Activated CD4-positive, alpha-beta T cell treated with anti-CD3 and anti-CD28 coated beads for 36 hours (primary cell): ENCODE data around the gene PHF13. TPM values are rescaled to one million over a fixed set of nuclear protein-coding genes. Genes with fewer than 3 reads are reported as not detected.
"Not testable (repeated sequence)": the region's sequence is repeated elsewhere in the genome, so short reads cannot be mapped to it uniquely, and the experiment has no call there.

Experiments used
- ATAC-seq: fragments of 200-7000 bp; cut with Tn5 transposase; one replicate; pipeline ENCODE4 v1.10.0; 2021; ENCODE audit warnings: mild to moderate bottlenecking, moderate library complexity
- CTCF ChIA-PET: fragments of 350-600 bp; sonication (Branson Sonifier 250); formaldehyde crosslinking; loops from one replicate; lab custom pipeline; 2021; ENCODE audit warnings: antibody characterized with exemption; lab: Charles Lee
- POLR2A ChIA-PET: fragments of 350-600 bp; sonication (Branson Sonifier 250); formaldehyde crosslinking; loops from one replicate; lab custom pipeline; 2021; ENCODE audit warnings: antibody characterized with exemption, inconsistent platforms; lab: Charles Lee
- DNase-seq: peaks from one replicate; pipeline ENCODE4 v3.0.0-alpha.2; 2020
- H3K27ac Mint-ChIP-seq: one replicate; pipeline ENCODE4 v1.8.0; 2021; ENCODE audit warnings: mixed read lengths
- H3K27me3 Mint-ChIP-seq: one replicate; pipeline ENCODE4 v1.8.0; 2021; ENCODE audit warnings: mixed read lengths
- H3K36me3 Mint-ChIP-seq: one replicate; pipeline ENCODE4 v1.8.0; 2021; ENCODE audit warnings: low read depth, mixed read lengths
- H3K4me1 Mint-ChIP-seq: one replicate; pipeline ENCODE4 v1.8.0; 2021; ENCODE audit warnings: mixed read lengths
- H3K4me3 Mint-ChIP-seq: one replicate; pipeline ENCODE4 v1.8.0; 2021; ENCODE audit warnings: mild to moderate bottlenecking, moderate library complexity, mixed read lengths
- H3K9me3 Mint-ChIP-seq: one replicate; pipeline ENCODE4 v1.8.0; 2021; ENCODE audit warnings: low read depth, mixed read lengths
- intact Hi-C, 2 experiments: fragments of 100-400 bp; cut with DNase I in 1 of 2; cut with micrococcal nuclease in 1 of 2; formaldehyde crosslinking; loops; one replicate each; pipeline versions ENCODE4 v1.14.2 to v1.15.1; 2022 to 2024; cut with DNase I, micrococcal nuclease
- total RNA-seq, 2 experiments: library from RNA; stranded (reverse); gene quantifications; one replicate each; pipeline ENCODE4 v1.2.3, GENCODE V29; 2021

PHF13 gene
- total RNA-seq, 2 experiments from 2014 or later: 13.2 to 13.6 TPM

- no peak for ATAC-seq
- H3K9me3 Mint-ChIP-seq: no peaks in the 10 kb centered on the region
- ChIA-PET CTCF (interaction anchor here (0.9 kb wide), 1 partner anchor 17 kb away, joined by 5 read pairs; no protein-coding TSS in a partner anchor), POLR2A (interaction anchor here (0.6 to 0.7 kb wide), 2 partner anchors 12 to 89 kb away, joined by 3 read pairs; no protein-coding TSS in a partner anchor)
- no peaks in the 10 kb centered on the region for H3K27me3 Mint-ChIP-seq
- H3K36me3 Mint-ChIP-seq: peaks cover 37% of the 10 kb centered on the region
- no peak overlapping the region for H3K4me3 Mint-ChIP-seq
- no peak overlapping the region for H3K27ac Mint-ChIP-seq
- intact Hi-C loops: no loop called here
- peaks cover 24% of the 10 kb centered on the region for H3K4me1 Mint-ChIP-seq
- DNase-seq: no peak
Measured at GRCh38 chr1:6630027-6630426, 16.5 kb downstream of the PHF13 start.

GRCh38 chr1:6631058-6631457 lies 17.5 kb downstream of the PHF13 start:
- intact Hi-C loops: no loop called here
- Mint-ChIP-seq H3K9me3 (no peaks in the 10 kb centered on the region), H3K4me3 (no peak overlapping the region), H3K36me3 (peaks cover 43% of the 10 kb centered on the region), H3K27me3 (no peaks in the 10 kb centered on the region), H3K27ac (no peak overlapping the region), H3K4me1 (peaks cover 23% of the 10 kb centered on the region)
- CTCF ChIA-PET: no interaction called here
- ATAC-seq (no peak), DNase-seq (no peak)
- POLR2A ChIA-PET: no interaction called here

GRCh38 chr1:6632588-6633514 lies 19.3 kb downstream of the PHF13 start:
- intact Hi-C loops: no loop called here
- peaks cover 35% of the 10 kb centered on the region for H3K36me3 Mint-ChIP-seq
- ATAC-seq (no peak), DNase-seq (no peak)
- no peaks in the 10 kb centered on the region for H3K27me3 Mint-ChIP-seq
- H3K4me3 Mint-ChIP-seq: no peak overlapping the region
- ChIA-PET POLR2A (interaction anchor here (0.8 kb wide), 1 partner anchor 13 kb away, joined by 3 read pairs; no protein-coding TSS in a partner anchor), CTCF (interaction anchor here (0.9 to 1.6 kb wide), 4 partner anchors 9 to 69 kb away, joined by 3 to 4 read pairs (median 3); partner anchors contain the start of genes DNAJC11 and THAP3)
- no peaks in the 10 kb centered on the region for H3K9me3 Mint-ChIP-seq
- no peak overlapping the region for H3K27ac Mint-ChIP-seq
- H3K4me1 Mint-ChIP-seq: peaks cover 8% of the 10 kb centered on the region

DNA sequence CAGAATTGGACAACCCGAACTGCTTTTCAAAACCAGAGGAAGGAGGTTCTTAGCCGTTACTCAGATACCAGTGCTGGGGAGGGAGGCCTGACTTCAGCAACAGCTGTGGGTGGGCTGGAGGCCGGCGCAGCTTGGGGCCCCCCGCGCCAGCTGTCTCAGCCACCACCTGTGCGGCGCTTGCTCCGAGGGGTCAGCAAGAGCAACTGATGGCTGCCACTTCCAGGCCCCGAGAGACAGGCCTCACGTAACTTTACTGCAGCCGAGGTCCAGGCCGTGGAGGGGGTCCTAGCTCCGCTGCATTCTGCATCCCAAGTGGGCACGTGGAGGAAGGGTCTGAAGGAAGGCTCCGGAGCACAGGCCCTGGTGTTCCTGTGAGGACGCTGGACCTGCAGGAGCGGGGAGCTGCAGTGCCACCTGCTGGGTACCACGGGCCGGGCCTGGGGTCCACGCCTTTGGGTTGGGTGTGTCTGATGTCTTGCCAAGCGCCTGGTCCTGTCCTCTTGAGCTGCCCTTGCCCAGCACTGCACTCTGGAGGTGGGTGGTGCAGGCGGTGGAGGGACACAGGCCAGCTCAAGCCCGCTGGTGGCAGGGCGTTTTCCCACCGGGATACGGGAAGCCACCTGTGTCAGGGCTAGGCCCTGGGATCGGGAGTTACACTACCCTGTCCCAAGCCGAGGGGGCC lies 21.0 kb downstream of the PHF13 start:
- intact Hi-C loops: no loop called here
- H3K9me3 Mint-ChIP-seq: no peaks in the 10 kb centered on the region
- ChIA-PET POLR2A (interaction anchor here (0.6 to 0.7 kb wide), 2 partner anchors 135 to 388 kb away, joined by 3 to 6 read pairs; no protein-coding TSS in a partner anchor), CTCF (interaction anchor here (0.6 to 1.5 kb wide), 4 partner anchors 20 to 1685 kb away, joined by 3 to 6 read pairs (median 4); partner anchors contain the start of genes NOL9 and TAS1R1)
- DNase-seq (peak; percentile 73), ATAC-seq (peak; percentile 65)
- H3K27ac Mint-ChIP-seq: no peak overlapping the region
- no peak overlapping the region for H3K4me3 Mint-ChIP-seq
- H3K27me3 Mint-ChIP-seq: no peaks in the 10 kb centered on the region
- peaks cover 4% of the 10 kb centered on the region for H3K4me1 Mint-ChIP-seq
- peaks cover 39% of the 10 kb centered on the region for H3K36me3 Mint-ChIP-seq

DNA sequence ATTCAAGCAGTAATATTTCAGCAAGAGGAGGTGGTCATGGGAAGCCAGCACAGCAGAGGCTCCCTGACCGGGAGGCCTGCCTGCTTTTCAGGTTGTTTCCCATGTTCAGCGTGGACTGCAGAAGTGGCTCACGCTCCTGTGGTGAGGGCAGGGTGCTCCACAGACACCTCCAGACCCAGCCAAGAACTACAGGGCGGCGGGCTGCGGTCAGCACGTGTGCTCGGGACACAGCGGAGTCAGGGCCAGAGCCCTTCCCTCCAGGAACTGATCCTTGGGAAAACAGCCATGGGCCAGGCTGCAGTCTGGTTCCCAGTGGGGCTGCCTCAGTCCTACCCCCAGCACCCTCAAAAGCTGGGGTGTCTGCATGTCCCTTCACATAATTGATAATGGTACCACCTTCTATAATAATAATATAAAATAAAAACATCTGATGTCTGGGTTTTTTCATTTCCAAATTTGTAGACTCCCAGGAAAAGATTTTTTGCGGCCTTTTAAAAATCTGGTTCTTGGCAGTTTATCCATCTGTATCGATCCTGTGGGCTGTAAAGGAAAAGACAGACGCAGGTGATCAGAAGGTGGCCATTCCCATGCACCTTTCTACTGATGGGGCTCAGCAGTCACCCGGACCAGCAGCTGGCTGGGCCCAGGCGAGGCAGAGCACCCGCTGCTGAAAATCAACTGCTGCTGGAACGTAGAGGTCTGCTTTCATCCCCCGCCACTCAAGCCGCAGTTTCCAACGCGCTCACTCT lies 21.8 kb downstream of the PHF13 start:
- no peak for ATAC-seq
- H3K4me1 Mint-ChIP-seq: no peaks in the 10 kb centered on the region
- H3K9me3 Mint-ChIP-seq: no peaks in the 10 kb centered on the region
- intact Hi-C loops: no loop called here
- no peak overlapping the region for H3K4me3 Mint-ChIP-seq
- CTCF ChIA-PET: interaction anchor here (0.9 to 1.5 kb wide), 3 partner anchors 19 to 81 kb away, joined by 3 to 6 read pairs (median 5); partner anchors contain the start of genes NOL9 and TAS1R1
- no peak for DNase-seq
- H3K27me3 Mint-ChIP-seq: no peaks in the 10 kb centered on the region
- POLR2A ChIA-PET: no interaction called here
- no peak overlapping the region for H3K27ac Mint-ChIP-seq
- peaks cover 43% of the 10 kb centered on the region for H3K36me3 Mint-ChIP-seq

GRCh38 chr1:6635910-6636760 lies 22.6 kb downstream of the PHF13 start:
- POLR2A ChIA-PET: no interaction called here
- Mint-ChIP-seq H3K27ac (no peak overlapping the region), H3K36me3 (peaks cover 43% of the 10 kb centered on the region), H3K4me1 (no peaks in the 10 kb centered on the region), H3K27me3 (no peaks in the 10 kb centered on the region), H3K9me3 (no peaks in the 10 kb centered on the region), H3K4me3 (no peak overlapping the region)
- intact Hi-C loops: no loop called here
- DNase-seq (no peak), ATAC-seq (no peak)
- CTCF ChIA-PET: interaction anchor here (0.7 kb wide), 1 partner anchor 375 kb away, joined by 4 read pairs; no protein-coding TSS in a partner anchor

GRCh38 chr1:6636778-6637177 lies 23.2 kb downstream of the PHF13 start:
- H3K4me1 Mint-ChIP-seq, H3K4me3 Mint-ChIP-seq, H3K9me3 Mint-ChIP-seq, H3K27ac Mint-ChIP-seq, DNase-seq, H3K27me3 Mint-ChIP-seq, intact Hi-C loops, ATAC-seq, POLR2A ChIA-PET: not testable (repeated sequence)
- peaks cover 43% of the 10 kb centered on the region for H3K36me3 Mint-ChIP-seq
- CTCF ChIA-PET: interaction anchor here (0.7 kb wide), 1 partner anchor 375 kb away, joined by 4 read pairs; no protein-coding TSS in a partner anchor

GRCh38 chr1:6637770-6638169 lies 24.2 kb downstream of the PHF13 start:
- Mint-ChIP-seq H3K4me3 (no peak overlapping the region), H3K9me3 (no peaks in the 10 kb centered on the region), H3K36me3 (peaks cover 45% of the 10 kb centered on the region), H3K27ac (no peak overlapping the region), H3K27me3 (no peaks in the 10 kb centered on the region), H3K4me1 (no peaks in the 10 kb centered on the region)
- ChIA-PET CTCF (interaction anchor here (0.5 to 1.3 kb wide), 6 partner anchors 9 to 596 kb away, joined by 3 to 4 read pairs (median 4); no protein-coding TSS in a partner anchor), POLR2A (no interaction called here)
- DNase-seq (no peak), ATAC-seq (no peak)
- intact Hi-C loops: no loop called here

- ChIA-PET POLR2A (no interaction called here), CTCF (interaction anchor here (0.8 to 1.3 kb wide), 2 partner anchors 10 to 13 kb away, joined by 3 to 4 read pairs; no protein-coding TSS in a partner anchor)
- Mint-ChIP-seq H3K27me3 (no peaks in the 10 kb centered on the region), H3K4me1 (no peaks in the 10 kb centered on the region), H3K4me3 (no peak overlapping the region), H3K9me3 (no peaks in the 10 kb centered on the region), H3K36me3 (peaks cover 44% of the 10 kb centered on the region), H3K27ac (no peak overlapping the region)
- intact Hi-C loops: no loop called here
- DNase-seq (no peak), ATAC-seq (no peak)
Measured at GRCh38 chr1:6638226-6638625, 24.7 kb downstream of the PHF13 start.

- H3K27me3 Mint-ChIP-seq, H3K4me1 Mint-ChIP-seq, DNase-seq, POLR2A ChIA-PET, H3K9me3 Mint-ChIP-seq, intact Hi-C loops, ATAC-seq, H3K27ac Mint-ChIP-seq, H3K4me3 Mint-ChIP-seq: not testable (repeated sequence)
- H3K36me3 Mint-ChIP-seq: peaks cover 37% of the 10 kb centered on the region
- CTCF ChIA-PET: interaction anchor here (1.2 kb wide), 1 partner anchor 12 kb away, joined by 3 read pairs; no protein-coding TSS in a partner anchor
Measured at GRCh38 chr1:6640867-6641266, 27.3 kb downstream of the PHF13 start.
